Adipocyte (in vitro differentiated cells): ENCODE measurements around the gene CLPTM1.

Source experiments
- DNase-seq: peaks from one replicate; pipeline ENCODE4 v3.0.0-alpha.2; 2015; ENCODE audit warnings: low read depth
- H3K27me3 ChIP-seq: replicated peaks from 2 replicates; pipeline ENCODE4 v1.7.0; 2013; ENCODE audit warnings: mild to moderate bottlenecking, low read length, moderate library complexity; ENCODE audit not compliant: control insufficient read depth, insufficient read depth
- H3K36me3 ChIP-seq: 2 replicates; pipeline ENCODE4 v1.7.0; 2013; ENCODE audit warnings: low read length, mild to moderate bottlenecking, moderate library complexity; ENCODE audit not compliant: control insufficient read depth, insufficient read depth, severe bottlenecking
- H3K4me1 ChIP-seq: 2 replicates; pipeline ENCODE4 v1.7.0; 2013; ENCODE audit warnings: mild to moderate bottlenecking, low read length, moderate library complexity; ENCODE audit not compliant: control insufficient read depth, insufficient read depth
- H3K4me3 ChIP-seq: 2 replicates; pipeline ENCODE4 v1.7.0; 2013; ENCODE audit warnings: mild to moderate bottlenecking, low read length, moderate library complexity
- H3K9ac ChIP-seq: 2 replicates; pipeline ENCODE4 v1.7.0; 2013; ENCODE audit warnings: mild to moderate bottlenecking, low read length, moderate library complexity
- H3K9me3 ChIP-seq: 2 replicates; pipeline ENCODE4 v1.7.0; 2013; ENCODE audit warnings: mild to moderate bottlenecking, low read length, moderate library complexity; ENCODE audit not compliant: control insufficient read depth

CLPTM1 gene

DNA sequence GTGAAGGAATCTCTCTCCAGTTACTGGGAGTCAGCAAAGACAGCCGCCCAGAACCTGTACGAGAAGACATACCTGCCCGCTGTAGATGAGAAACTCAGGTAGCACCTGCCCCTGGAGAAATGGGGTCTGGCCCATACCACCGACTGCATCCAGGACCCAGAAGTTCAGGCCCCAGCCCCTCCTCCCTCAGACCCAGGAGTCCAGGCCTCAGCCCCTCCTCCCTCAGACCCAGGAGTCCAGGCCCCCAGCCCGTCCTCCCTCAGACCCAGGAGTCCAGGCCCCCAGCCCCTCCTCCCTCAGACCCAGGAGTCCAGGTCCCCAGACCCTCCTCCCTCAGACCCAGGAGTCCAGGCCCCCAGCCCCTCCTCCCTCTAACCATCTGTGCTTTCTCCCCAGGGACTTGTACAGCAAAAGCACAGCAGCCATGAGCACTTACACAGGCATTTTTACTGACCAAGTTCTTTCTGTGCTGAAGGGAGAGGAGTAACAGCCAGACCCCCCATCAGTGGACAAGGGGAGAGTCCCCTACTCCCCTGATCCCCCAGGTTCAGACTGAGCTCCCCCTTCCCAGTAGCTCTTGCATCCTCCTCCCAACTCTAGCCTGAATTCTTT is 6.3 kb upstream of the CLPTM1 start:
- Histone ChIP-seq H3K4me3 (no peak overlapping the region), H3K9ac (peak overlapping the region; percentile 57), H3K9me3 (no peaks in the 10 kb centered on the region), H3K27me3 (no peaks in the 10 kb centered on the region), H3K4me1 (peaks cover 22% of the 10 kb centered on the region), H3K36me3 (peaks cover 3% of the 10 kb centered on the region)
- DNase-seq = no peak

DNA sequence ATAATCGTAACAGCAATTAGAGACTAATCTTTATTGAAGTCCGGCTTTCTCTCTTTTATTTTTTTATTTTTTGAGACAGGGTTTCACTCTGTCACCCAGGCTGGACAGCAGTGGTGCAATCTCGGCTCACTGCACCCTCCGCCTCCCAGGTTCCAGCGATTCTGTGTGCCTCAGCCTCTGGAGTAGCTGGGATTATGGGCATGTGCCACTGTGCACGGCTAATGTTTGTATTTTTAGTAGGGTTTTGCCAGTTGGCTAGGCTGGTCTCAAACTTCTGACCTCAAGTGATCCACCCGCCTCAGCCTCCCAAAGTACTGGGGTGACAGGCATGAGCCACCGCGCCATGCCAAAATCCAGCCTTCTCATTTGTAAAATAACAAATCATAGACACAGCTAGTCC is 5.6 kb upstream of the CLPTM1 start:
- DNase-seq = no peak
- Histone ChIP-seq H3K27me3 (no peaks in the 10 kb centered on the region), H3K4me3 (no peak overlapping the region), H3K36me3 (peaks cover 3% of the 10 kb centered on the region), H3K9ac (peak overlapping the region; percentile 57), H3K4me1 (peaks cover 20% of the 10 kb centered on the region), H3K9me3 (no peaks in the 10 kb centered on the region)

DNA sequence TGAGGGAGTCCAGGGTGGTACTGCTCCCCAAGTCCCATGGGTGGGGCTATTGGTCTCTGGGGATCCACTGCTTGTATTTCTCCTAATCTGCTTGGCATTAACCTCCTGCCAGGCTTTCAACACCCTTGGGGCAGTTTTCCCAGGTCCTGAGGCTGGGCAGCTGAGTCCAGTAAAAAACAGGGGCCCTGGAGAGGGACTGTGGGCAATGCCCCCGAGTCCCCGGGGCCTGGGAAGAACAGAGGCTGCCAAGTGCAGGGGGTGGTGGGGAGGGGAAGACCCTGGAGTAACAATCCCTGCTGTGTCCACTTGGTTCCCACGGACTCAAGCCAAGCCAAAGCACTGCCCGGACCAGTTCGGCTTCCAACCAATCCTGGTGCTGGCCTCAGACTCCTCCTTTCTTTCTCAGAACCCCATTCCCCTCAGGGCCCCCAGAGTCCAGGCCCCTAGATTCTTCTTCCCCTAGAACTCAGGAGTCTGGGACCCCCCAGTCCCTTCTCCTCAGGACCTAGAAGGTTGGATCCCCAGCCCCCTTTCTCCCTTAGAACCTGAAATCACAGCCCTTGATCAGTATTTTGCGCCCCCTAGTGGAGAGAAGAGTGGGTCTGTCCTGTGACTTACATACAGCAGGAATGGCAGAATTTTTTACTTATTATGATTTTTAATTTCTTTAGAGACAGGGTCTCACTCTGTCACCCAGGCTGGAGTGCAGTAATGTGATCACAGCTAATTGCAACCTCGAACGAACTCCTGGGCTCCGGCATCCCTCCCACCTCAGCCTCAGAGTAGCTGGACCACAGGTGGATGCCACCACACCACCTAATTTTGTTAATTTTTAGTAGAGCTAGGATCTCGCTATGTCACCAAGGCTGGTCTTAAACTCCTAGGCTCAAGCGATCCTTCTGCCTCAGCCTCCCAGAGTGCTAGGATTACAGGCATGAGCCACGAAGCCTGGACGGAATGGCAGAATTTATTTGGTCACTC is 3.7 kb upstream of the CLPTM1 start:
- peaks cover 3% of the 10 kb centered on the region for H3K36me3 ChIP-seq
- no peaks in the 10 kb centered on the region for H3K9me3 ChIP-seq
- peaks cover 25% of the 10 kb centered on the region for H3K4me1 ChIP-seq
- no peak overlapping the region for H3K4me3 ChIP-seq
- H3K9ac ChIP-seq = peak overlapping the region; percentile 74
- peak; percentile 96 for DNase-seq
- no peaks in the 10 kb centered on the region for H3K27me3 ChIP-seq

DNA sequence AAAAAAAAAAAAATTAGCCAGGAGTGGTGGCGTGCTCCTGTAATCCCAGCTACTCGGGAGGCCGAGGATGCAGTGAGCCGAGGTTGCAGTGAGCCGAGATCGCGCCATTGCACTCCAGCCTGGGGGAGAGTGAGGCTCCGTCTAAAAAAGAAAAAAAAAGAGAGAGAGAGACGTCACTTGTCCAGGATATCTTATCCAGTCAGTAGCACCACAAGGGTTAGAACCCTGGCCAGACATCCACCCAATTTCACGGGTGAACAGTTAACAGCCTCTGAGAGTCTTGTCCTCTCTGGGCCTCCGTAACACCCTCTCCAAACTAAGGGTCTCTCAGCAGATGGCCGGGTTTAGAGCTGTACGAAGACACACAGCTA is 917 bp upstream of the CLPTM1 start:
- Histone ChIP-seq H3K9me3 (no peaks in the 10 kb centered on the region), H3K9ac (peak overlapping the region; percentile 95), H3K4me1 (peaks cover 41% of the 10 kb centered on the region), H3K27me3 (no peaks in the 10 kb centered on the region), H3K36me3 (peaks cover 3% of the 10 kb centered on the region), H3K4me3 (peak overlapping the region; percentile 93)
- no peak for DNase-seq

DNA sequence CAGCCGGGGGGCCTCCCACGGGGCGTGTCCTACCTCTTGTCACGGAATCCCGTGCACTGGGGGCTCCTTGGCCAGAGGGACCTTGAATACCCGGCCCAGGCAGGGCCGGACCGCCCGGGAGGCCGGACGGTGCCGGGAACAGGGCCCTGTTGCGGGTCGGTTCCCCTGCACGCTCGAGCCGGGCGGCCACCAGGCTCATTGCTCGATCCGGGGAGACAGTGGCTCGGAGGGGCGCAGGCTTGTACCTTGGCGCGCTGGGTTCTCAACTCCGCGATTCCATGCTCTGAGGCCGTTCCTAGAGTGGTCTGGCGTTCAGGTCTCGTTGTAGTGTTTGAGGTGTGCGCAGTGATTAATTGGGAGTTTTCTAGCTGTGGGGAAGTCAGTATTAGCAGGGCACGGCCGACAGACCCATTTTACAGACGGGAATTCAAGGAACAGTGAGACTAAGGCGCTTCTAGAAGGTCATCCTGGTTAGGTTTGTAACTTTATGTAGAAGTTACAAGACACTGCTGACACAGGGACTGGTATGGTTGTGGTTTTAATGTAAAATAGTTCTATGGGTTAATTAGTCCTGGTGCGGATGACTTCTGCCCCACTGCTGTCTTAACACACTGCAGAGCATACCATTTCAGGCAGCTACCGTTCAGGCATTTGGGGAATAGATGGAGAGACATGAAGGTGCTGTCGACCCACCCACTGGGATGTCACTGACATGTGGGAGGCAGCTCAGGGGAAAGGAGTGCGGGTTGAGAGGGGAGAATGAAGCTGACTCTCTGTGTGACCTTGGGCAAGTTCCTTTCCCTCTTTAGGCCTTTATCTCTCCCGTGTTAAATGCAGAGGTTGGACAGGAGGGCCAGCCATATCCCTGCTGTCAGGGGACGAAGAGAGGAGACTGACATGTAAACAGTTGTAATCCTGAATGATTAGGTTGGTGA is 592 bp downstream of the CLPTM1 start:
- H3K4me1 ChIP-seq = peaks cover 37% of the 10 kb centered on the region
- peak; percentile 24 for DNase-seq
- H3K9ac ChIP-seq = peak overlapping the region; percentile 95

GRCh38 chr19:44957526-44957925 is 2.3 kb downstream of the CLPTM1 start:
- Histone ChIP-seq H3K36me3 (peaks cover 24% of the 10 kb centered on the region), H3K4me1 (peaks cover 25% of the 10 kb centered on the region), H3K4me3 (peak overlapping the region; percentile 93), H3K27me3 (no peaks in the 10 kb centered on the region), H3K9ac (peak overlapping the region; percentile 95), H3K9me3 (no peaks in the 10 kb centered on the region)
- DNase-seq = no peak

More for the DNA sequence above, 592 bp downstream of the CLPTM1 start:
- no peaks in the 10 kb centered on the region for H3K27me3 ChIP-seq
- no peaks in the 10 kb centered on the region for H3K9me3 ChIP-seq
- H3K4me3 ChIP-seq = peak overlapping the region; percentile 93
- H3K36me3 ChIP-seq = peaks cover 7% of the 10 kb centered on the region

- H3K27me3 ChIP-seq = no peaks in the 10 kb centered on the region
- H3K9ac ChIP-seq = peak overlapping the region; percentile 95
- H3K9me3 ChIP-seq = no peaks in the 10 kb centered on the region
- DNase-seq = no peak
- H3K4me1 ChIP-seq = peaks cover 25% of the 10 kb centered on the region
- H3K4me3 ChIP-seq = no peak overlapping the region
- H3K36me3 ChIP-seq = peaks cover 25% of the 10 kb centered on the region
These were observed 2.9 kb downstream of the CLPTM1 start for GRCh38 chr19:44958090-44958489.

DNA sequence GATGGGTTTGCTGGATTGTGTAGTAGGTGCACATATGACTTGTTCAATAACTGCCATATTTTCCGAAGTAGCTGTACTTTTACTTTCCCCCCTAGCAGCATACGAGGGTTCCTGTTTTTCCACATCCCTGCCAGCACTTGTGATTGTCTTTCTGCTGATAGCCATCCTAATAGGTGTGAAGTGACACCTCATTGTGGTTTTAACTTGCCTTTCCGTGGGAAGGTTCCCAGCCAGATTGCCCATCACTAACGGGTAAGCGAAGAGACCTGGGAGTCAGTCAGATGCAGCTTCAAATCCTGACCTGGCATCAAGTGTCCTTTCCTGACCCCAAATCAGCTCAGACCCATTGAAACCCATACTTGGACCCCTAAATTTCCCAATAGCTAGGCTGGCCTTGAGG is 4.5 kb downstream of the CLPTM1 start:
- Histone ChIP-seq H3K9me3 (no peaks in the 10 kb centered on the region), H3K4me1 (peaks cover 25% of the 10 kb centered on the region), H3K36me3 (peaks cover 33% of the 10 kb centered on the region), H3K27me3 (no peaks in the 10 kb centered on the region), H3K4me3 (no peak overlapping the region), H3K9ac (no peak overlapping the region)
- no peak for DNase-seq

DNA sequence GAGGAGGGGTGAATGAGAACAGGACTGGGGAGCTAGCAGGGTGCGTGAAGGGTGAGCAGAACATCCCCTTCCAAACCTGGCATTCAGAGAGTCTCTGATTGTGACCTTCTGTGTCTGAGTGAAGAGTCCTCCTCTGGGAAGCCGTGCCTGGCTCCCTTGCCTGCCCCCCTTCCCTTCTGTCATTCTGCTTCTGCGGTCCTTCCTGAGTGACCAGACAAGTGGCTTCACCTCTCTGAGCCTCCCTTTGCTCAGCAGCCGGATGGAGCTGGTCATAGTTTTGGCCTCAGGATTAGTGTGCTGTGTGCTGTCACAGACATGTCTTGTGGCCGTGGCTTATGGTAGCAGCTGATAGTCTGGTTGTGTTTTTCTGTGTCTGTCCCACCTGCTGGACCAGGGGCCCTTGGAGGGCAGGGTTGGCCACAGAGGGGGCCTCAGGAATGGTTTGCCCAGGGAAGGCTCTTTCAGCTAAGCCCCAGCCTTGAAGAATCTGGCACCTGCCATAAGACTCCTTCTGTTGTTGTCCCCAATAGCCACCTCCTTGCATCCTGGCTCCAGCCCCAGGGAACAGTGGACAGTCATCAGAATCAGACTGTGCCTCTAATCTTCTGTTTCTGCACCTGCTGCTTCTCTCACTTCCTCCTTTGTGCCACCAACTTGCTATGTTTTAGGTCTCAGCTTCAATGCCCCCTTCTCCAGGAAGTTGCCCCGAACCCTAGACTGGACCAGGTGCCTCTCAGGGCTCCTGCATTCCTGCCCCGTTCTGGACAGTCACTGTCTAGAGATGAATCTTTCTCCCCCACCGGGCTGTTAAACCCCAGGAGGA is 5.9 kb downstream of the CLPTM1 start:
- Histone ChIP-seq H3K9me3 (no peaks in the 10 kb centered on the region), H3K4me1 (peaks cover 23% of the 10 kb centered on the region), H3K36me3 (peaks cover 37% of the 10 kb centered on the region), H3K9ac (no peak overlapping the region), H3K4me3 (no peak overlapping the region), H3K27me3 (no peaks in the 10 kb centered on the region)
- DNase-seq = no peak

GRCh38 chr19:44961821-44962220 is 6.6 kb downstream of the CLPTM1 start:
- H3K9ac ChIP-seq = no peak overlapping the region
- H3K4me1 ChIP-seq = peaks cover 16% of the 10 kb centered on the region
- no peaks in the 10 kb centered on the region for H3K9me3 ChIP-seq
- no peak for DNase-seq
- H3K27me3 ChIP-seq = no peaks in the 10 kb centered on the region
- H3K36me3 ChIP-seq = peaks cover 42% of the 10 kb centered on the region
- H3K4me3 ChIP-seq = no peak overlapping the region
